SK-N-SH (cell line): ENCODE data around the gene GPR22.

Experiments used
- CTCF ChIP-seq: fragments of 200-600 bp; sonication (generic); IDR thresholded peaks from 2 replicates; pipeline ENCODE4 v1.6.1; 2017; ENCODE audit warnings: antibody characterized with exemption, mild to moderate bottlenecking, moderate library complexity
- EP300 ChIP-seq, 2 experiments: IDR thresholded peaks; 2 replicates each; pipeline versions ENCODE4 v1.4.0 to v1.6.1; 2012; ENCODE audit warnings: borderline replicate concordance in 1 of 2, low read depth in 1 of 2, low read length in 1 of 2
- EZH2phosphoT487 ChIP-seq: fragments of 200-600 bp; sonication (generic); IDR thresholded peaks from 2 replicates; pipeline ENCODE4 v1.6.1; 2017; ENCODE audit warnings: low read depth, mixed run types, mild to moderate bottlenecking, antibody characterized with exemption, moderate library complexity, borderline replicate concordance
- FOXM1 ChIP-seq: IDR thresholded peaks from 2 replicates; pipeline ENCODE4 v1.4.0; 2012; ENCODE audit warnings: low read depth, mild to moderate bottlenecking
- MEF2A ChIP-seq: IDR thresholded peaks from 2 replicates; pipeline ENCODE4 v1.4.0; 2012; ENCODE audit warnings: low read depth, borderline replicate concordance
- POLR2AphosphoS5 ChIP-seq: IDR thresholded peaks from 2 replicates; pipeline ENCODE4 v1.6.1; 2012; ENCODE audit warnings: low read depth, low read length
- SIN3A ChIP-seq: IDR thresholded peaks from 2 replicates; pipeline ENCODE4 v1.6.1; 2012; ENCODE audit warnings: low read depth, mild to moderate bottlenecking, low read length, moderate library complexity, borderline replicate concordance
- TF ChIP-seq, protein P1 (sequence below): IDR thresholded peaks from 2 replicates; pipeline ENCODE4 v1.6.1; 2012; ENCODE audit warnings: mild to moderate bottlenecking, low read depth, low read length, moderate library complexity

DNA sequence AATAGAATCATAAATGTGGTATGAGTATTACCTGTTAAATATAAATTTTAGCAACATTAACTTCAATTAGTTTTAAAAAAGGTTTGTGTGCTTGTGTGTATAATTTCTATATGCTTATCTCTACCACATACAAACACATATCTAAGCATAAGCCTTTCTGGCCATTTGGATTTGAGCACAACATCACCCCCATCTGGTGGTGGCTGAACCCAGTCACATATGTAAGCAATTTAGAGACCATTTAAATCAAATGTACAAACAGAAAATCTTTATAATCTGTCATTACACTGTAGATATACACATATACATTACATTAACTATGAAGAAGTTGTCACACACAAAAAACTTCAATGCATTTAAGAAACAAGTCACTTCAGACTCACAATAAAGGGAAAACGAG is 31.7 kb downstream of the GPR22 start:
- TF ChIP-seq CTCF, result peak; percentile 70
- no peak for TF ChIP-seq POLR2AphosphoS5
- TF ChIP-seq EZH2phosphoT487, result no peak
- TF ChIP-seq, protein P1, sequence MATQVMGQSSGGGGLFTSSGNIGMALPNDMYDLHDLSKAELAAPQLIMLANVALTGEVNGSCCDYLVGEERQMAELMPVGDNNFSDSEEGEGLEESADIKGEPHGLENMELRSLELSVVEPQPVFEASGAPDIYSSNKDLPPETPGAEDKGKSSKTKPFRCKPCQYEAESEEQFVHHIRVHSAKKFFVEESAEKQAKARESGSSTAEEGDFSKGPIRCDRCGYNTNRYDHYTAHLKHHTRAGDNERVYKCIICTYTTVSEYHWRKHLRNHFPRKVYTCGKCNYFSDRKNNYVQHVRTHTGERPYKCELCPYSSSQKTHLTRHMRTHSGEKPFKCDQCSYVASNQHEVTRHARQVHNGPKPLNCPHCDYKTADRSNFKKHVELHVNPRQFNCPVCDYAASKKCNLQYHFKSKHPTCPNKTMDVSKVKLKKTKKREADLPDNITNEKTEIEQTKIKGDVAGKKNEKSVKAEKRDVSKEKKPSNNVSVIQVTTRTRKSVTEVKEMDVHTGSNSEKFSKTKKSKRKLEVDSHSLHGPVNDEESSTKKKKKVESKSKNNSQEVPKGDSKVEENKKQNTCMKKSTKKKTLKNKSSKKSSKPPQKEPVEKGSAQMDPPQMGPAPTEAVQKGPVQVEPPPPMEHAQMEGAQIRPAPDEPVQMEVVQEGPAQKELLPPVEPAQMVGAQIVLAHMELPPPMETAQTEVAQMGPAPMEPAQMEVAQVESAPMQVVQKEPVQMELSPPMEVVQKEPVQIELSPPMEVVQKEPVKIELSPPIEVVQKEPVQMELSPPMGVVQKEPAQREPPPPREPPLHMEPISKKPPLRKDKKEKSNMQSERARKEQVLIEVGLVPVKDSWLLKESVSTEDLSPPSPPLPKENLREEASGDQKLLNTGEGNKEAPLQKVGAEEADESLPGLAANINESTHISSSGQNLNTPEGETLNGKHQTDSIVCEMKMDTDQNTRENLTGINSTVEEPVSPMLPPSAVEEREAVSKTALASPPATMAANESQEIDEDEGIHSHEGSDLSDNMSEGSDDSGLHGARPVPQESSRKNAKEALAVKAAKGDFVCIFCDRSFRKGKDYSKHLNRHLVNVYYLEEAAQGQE, result no peak
- no peak for TF ChIP-seq FOXM1
- no peak for TF ChIP-seq SIN3A
- no peak for TF ChIP-seq EP300 (IDR thresholded peaks at IDR 0.05; ENCODE audit: borderline replicate concordance in 1 of 2, low read depth in 1 of 2, low read length in 1 of 2)
- no peak for TF ChIP-seq MEF2A
